ENCODE data around the gene FBLN1.

Gene FBLN1

GRCh38 chr22:45504373-45505341 lies 2.0 kb downstream of the FBLN1 start:
- DNase-seq: no peak

- no peak for DNase-seq
Measured at GRCh38 chr22:45505991-45506747, 3.5 kb downstream of the FBLN1 start.

GRCh38 chr22:45506816-45507360 lies 4.2 kb downstream of the FBLN1 start:
- DNase-seq: no peak

- DNase-seq: no peak
Measured at GRCh38 chr22:45507798-45508197, 5.1 kb downstream of the FBLN1 start.

GRCh38 chr22:45508814-45509213 lies 6.1 kb downstream of the FBLN1 start:
- no peak for DNase-seq

GRCh38 chr22:45510376-45511232 lies 7.9 kb downstream of the FBLN1 start:
- no peak for DNase-seq

- no peak for DNase-seq
Measured at GRCh38 chr22:45511847-45512261, 9.2 kb downstream of the FBLN1 start.

GRCh38 chr22:45512363-45512762 lies 9.7 kb downstream of the FBLN1 start:
- DNase-seq: no peak

GRCh38 chr22:45515676-45516075 lies 13.0 kb downstream of the FBLN1 start:
- DNase-seq: no peak

GRCh38 chr22:45516163-45516562 lies 13.5 kb downstream of the FBLN1 start:
- DNase-seq: no peak

- DNase-seq: no peak
Measured at GRCh38 chr22:45516923-45517675, 14.4 kb downstream of the FBLN1 start.

GRCh38 chr22:45518136-45518535 lies 15.5 kb downstream of the FBLN1 start:
- no peak for DNase-seq

- no peak for DNase-seq
Measured at GRCh38 chr22:45518580-45518991, 15.9 kb downstream of the FBLN1 start.

- DNase-seq: no peak
Measured at GRCh38 chr22:45521178-45521577, 18.5 kb downstream of the FBLN1 start.

GRCh38 chr22:45522462-45522861 lies 19.8 kb downstream of the FBLN1 start:
- no peak for DNase-seq

- DNase-seq: no peak
Measured at GRCh38 chr22:45524157-45524556, 21.5 kb downstream of the FBLN1 start.

- DNase-seq: no peak
Measured at GRCh38 chr22:45524966-45525365, 22.3 kb downstream of the FBLN1 start.

GRCh38 chr22:45525480-45525879 lies 22.8 kb downstream of the FBLN1 start:
- DNase-seq: no peak

GRCh38 chr22:45526281-45526680 lies 23.6 kb downstream of the FBLN1 start:
- no peak for DNase-seq

- DNase-seq: no peak
Measured at GRCh38 chr22:45526768-45527360, 24.2 kb downstream of the FBLN1 start.

GRCh38 chr22:45527456-45527855 lies 24.8 kb downstream of the FBLN1 start:
- no peak for DNase-seq
